GM18511 (cell line): ENCODE data around the gene NTSR1.
A peak's percentile ranks its signal among the peaks of the same experiment; 100 is the strongest.

Source experiments
- ATAC-seq: cut with Tn5 transposase; IDR thresholded peaks from one replicate; pipeline ENCODE4 v1.9.1; 2021; ENCODE audit warnings: mild to moderate bottlenecking, moderate library complexity; ENCODE audit not compliant: unreplicated experiment

Gene NTSR1

GRCh38 chr20:62797671-62798532 is 89.3 kb downstream of the NTSR1 start:
- no peak for ATAC-seq

GRCh38 chr20:62799036-62799435 is 90.4 kb downstream of the NTSR1 start:
- no peak for ATAC-seq

- no peak for ATAC-seq
Measured at GRCh38 chr20:62799459-62799858, 90.8 kb downstream of the NTSR1 start.

DNA sequence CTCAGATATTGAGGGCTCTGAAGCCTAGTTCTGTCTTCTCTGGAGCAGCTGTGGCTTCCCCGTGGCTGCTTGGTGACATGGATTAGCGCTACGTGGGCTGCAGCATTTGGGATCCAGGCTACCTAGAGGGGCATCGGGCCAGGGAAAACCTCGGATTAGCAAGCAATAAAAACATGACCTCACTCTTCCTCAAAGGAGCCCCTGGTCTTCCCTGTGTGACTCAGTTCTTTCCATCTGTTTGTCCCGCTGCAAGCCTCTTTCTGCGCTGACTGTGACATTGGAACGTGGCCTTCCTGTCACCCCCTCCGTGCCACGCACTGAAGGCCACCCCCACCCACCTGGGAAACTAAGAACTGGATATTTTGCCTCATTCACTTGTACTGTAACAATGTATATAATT is 91.2 kb downstream of the NTSR1 start:
- ATAC-seq, result no peak

DNA sequence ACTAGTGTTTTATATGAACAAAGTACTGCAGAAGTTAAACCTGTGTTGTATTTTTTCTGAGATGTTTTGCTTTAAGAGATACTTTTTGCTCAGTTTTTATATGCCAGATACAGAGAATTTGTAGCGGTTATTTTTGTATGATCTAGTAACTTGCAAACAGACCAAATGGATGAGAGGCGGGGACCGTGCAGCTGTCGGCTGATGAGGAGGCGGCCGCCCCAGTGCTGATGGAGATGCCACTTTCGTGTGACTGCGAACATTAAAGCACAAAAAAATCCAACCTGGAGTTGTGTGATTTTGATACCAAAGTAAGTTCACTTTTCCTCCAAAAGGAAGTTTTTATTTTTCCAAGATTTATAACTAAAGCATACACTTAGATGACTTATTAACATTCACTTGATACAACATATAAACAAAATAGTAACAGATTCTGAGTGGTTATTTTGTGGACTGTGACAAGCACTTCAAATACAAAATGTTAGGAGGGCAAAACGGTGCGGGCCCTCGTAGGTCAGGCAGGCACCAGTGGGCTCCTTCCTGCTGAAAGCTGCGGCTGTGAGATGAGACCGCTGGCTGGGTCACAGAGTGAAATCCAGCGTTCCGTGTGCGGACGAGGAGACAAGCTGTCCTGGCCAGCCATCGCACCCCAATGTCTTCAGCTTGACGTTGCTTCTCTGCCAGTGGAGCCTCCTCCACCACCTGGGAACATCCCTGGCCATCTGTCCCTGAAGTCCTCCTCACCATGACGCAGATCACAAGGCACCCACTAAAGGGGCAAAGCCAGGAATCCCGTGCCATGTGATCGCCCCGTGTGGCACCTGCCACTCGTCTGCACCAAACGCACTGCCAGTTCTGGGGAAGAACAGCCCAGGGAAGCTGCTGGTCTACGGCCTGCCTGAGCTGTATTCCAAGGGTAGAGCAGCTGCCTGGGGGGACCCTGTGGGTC is 92.0 kb downstream of the NTSR1 start:
- no peak for ATAC-seq

- no peak for ATAC-seq
Measured at GRCh38 chr20:62801284-62802010, 92.8 kb downstream of the NTSR1 start.

GRCh38 chr20:62802026-62802712 is 93.5 kb downstream of the NTSR1 start:
- no peak for ATAC-seq

DNA sequence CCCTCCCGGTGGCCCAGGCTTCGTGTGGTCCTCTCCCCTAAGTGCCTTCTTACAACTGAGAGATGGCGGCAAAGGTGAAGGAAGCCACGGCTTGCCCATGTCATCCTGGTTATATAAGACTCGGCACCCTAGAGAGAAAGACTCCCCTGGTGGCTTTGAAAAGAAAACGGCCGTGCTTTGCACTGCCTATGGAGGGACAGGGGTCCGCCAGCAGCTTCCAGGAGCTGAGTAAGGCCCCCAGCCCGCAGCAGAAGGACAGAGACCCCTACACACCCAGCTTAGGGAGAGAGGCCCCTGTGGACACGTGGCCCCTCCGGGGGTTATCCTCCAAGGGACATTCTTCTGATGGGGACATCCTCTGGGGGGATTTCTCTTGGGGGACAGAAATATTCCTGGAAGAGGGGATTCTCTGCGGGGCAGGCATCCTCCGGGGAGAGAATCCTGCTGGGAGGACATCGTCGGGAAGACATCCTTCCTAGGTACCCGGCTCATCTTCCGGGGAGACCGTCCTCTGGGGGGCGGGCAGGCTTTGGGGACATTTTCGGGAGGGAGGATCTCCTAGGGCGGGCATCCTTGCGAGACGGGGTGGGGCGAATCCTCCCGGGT is 95.5 kb downstream of the NTSR1 start:
- peak; percentile 10 for ATAC-seq

- ATAC-seq, result peak; percentile 63
Measured at GRCh38 chr20:62804627-62805154, 96.1 kb downstream of the NTSR1 start, which contains the start of gene OGFR. TSS of gene OGFR (plus strand) at chr20:62804835. CDS start at chr20:62804860, 25 bp downstream.

- ATAC-seq, result no peak
Measured at GRCh38 chr20:62805155-62805710, 96.6 kb downstream of the NTSR1 start.

- no peak for ATAC-seq
Measured at GRCh38 chr20:62805711-62806382, 97.2 kb downstream of the NTSR1 start.

GRCh38 chr20:62806383-62807050 is 97.9 kb downstream of the NTSR1 start:
- no peak for ATAC-seq

GRCh38 chr20:62807444-62808210 is 99.0 kb downstream of the NTSR1 start:
- ATAC-seq, result no peak

DNA sequence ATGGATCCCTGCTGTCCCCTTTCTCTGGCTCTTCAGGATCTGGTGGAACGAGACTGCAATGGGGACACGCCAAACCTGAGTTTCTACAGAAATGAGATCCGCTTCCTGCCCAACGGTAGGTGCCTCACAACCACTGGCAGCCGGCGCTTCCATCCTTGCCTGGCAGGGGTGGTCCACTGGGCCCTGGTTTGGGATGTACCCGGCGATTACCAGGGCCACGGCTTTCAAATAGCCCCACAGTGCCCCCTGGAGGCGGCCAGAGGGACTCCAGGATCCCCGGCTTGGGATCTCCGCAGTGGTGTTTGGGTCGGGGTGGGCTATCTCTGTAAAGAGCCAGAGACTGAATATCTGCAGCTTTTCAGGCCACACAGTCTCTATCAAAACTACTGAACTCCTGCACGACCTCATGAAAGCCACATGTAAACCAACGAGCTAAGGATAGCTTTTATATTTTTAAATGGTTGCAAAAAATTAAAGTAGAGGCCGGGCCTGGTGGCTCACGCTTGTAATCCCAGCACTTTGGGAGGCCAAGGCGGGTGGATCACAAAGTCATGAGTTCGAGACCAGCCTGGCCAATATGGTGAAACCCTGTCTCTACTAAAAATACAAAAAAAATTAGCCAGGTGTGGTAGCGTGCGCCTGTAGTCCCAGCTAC is 99.7 kb downstream of the NTSR1 start:
- no peak for ATAC-seq

DNA sequence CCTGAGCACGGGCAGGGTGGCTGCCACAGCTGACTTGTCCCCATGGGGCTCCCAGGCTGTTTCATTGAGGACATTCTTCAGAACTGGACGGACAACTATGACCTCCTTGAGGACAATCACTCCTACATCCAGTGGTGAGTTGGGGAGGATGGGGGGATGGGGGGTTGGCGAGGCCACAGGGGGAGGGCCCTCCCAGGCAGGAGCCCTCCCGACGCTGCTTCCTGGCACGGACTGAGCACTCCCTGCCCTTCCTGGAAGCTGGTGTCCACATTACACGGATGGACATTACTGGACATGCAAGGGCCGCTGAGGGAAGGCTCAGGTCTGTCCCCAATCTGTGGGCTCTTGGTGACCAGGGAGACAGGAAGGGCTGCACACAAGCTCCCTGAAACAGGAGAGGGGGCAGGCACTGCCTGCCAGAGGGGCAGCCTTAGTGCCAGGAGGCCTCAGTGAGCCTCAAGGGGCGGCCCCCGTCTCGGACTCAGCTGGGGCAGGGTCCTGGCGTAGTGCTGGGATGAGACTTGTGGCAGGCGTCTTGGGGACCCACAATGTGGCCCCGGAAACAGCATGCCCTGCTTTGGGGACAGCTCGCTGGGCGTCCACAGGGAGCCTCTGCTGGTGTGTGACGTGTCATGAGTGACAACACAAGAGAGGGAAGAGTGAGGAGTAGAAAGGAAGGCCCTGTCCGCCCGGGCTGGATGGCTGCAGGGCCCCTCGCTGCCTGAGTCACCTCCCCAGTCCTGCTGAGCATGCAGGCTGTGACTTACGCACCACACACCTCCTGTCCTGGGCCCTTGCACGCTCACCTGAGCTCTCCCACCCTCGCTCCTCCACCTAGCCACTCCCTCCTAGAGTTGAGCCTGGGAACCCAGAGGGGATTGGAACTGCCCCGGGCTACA is 101.1 kb downstream of the NTSR1 start:
- ATAC-seq, result no peak

- no peak for ATAC-seq
Measured at GRCh38 chr20:62811320-62811719, 102.7 kb downstream of the NTSR1 start.
